HFFc6 (cell line): ENCODE measurements around the gene TMEM69. TPM values are rescaled to one million over a fixed set of nuclear protein-coding genes. Genes with fewer than 3 reads are reported as not detected.
A peak's percentile ranks its signal among the peaks of the same experiment; 100 is the strongest.

Experiments used
- DNase-seq: peaks from one replicate; pipeline ENCODE4 v3.0.0-alpha.2; 2018
- H3K27ac Mint-ChIP-seq: 2 replicates; pipeline ENCODE4 v1.8.0; 2020; ENCODE audit warnings: mild to moderate bottlenecking, mixed read lengths
- H3K27me3 Mint-ChIP-seq: 2 replicates; pipeline ENCODE4 v1.8.0; 2021; ENCODE audit warnings: mild to moderate bottlenecking, moderate library complexity, mixed read lengths; ENCODE audit not compliant: insufficient read depth
- H3K36me3 Mint-ChIP-seq: 2 replicates; pipeline ENCODE4 v1.8.0; 2021; ENCODE audit warnings: low read depth, mixed read lengths
- H3K4me1 Mint-ChIP-seq: 2 replicates; pipeline ENCODE4 v1.8.0; 2020; ENCODE audit warnings: low read depth, mixed read lengths
- H3K4me3 Mint-ChIP-seq: 2 replicates; pipeline ENCODE4 v1.8.0; 2020; ENCODE audit warnings: mild to moderate bottlenecking, moderate library complexity, mixed read lengths
- H3K9me3 Mint-ChIP-seq: 2 replicates; pipeline ENCODE4 v1.8.0; 2020; ENCODE audit warnings: mild to moderate bottlenecking, mixed read lengths
- total RNA-seq, 6 experiments: library from RNA; stranded (reverse); fragmentation: NEBNext Ultra II Directional; extraction: Animal tissue kit (Norgen Biotek cat#: 25700); gene quantifications; 2 replicates in 1 of 6; 3 replicates in 5 of 6; pipeline ENCODE4 v1.2.3, GENCODE V29; 2021
- TF ChIP-seq, protein P1 (sequence below): fragments of 200-600 bp; sonication (generic); IDR thresholded peaks from 2 replicates; pipeline ENCODE4 v1.5.0; 2021; ENCODE audit warnings: antibody characterized with exemption, mild to moderate bottlenecking

Gene TMEM69
- total RNA-seq, 6 experiments from 2014 or later, result 18.5 to 27.5 (median 22.1) TPM

DNA sequence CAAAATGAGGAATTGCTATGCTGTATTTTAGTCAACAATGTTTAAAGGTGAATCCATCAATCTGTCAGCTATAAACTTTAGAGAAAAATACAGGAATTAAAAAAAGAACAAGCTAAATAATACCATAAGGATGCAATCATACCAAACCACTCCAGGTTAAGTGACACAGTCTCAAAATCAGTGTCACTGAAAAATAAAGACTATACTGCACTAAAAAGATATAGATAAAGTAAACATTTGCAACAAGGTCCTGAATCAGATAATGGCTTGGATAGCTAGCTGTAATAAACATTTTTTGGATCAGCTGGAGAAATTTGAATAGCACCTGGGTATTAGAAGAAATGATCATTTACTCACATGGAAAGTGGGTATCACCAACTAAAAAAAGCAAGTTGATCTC, 9.5 kb upstream of the TMEM69 start:
- peaks cover 74% of the 10 kb centered on the region for H3K4me1 Mint-ChIP-seq
- H3K27ac Mint-ChIP-seq, result peak overlapping the region; percentile 75; the same call in 1 of the 2 replicates
- H3K9me3 Mint-ChIP-seq, result no peaks in the 10 kb centered on the region

DNA sequence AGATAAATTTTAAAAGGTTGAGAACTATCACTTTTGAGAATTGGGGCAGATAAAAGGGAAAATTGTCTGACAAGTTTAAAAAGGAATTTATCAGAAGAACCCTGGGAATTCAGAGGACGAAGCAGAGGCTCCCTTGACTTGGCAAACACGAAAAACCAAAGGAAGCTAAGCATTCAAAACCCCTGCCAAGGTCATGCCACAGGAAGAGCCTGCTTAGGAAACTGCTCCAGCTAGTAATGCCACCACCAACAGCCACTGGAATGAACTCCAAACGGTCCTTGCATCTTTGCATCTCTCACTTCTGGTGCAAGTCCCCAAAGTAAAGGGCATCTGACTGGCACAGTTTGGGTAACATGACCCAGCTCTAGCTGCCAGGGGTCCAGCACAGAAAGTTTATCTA, 8.9 kb upstream of the TMEM69 start:
- Mint-ChIP-seq H3K4me3 (peak overlapping the region; percentile 56; the same call in 1 of the 2 replicates), H3K9me3 (no peaks in the 10 kb centered on the region), H3K27ac (peak overlapping the region; percentile 75), H3K27me3 (no peaks in the 10 kb centered on the region), H3K4me1 (peaks cover 69% of the 10 kb centered on the region), H3K36me3 (peaks cover 7% of the 10 kb centered on the region)
- TF ChIP-seq, protein P1, sequence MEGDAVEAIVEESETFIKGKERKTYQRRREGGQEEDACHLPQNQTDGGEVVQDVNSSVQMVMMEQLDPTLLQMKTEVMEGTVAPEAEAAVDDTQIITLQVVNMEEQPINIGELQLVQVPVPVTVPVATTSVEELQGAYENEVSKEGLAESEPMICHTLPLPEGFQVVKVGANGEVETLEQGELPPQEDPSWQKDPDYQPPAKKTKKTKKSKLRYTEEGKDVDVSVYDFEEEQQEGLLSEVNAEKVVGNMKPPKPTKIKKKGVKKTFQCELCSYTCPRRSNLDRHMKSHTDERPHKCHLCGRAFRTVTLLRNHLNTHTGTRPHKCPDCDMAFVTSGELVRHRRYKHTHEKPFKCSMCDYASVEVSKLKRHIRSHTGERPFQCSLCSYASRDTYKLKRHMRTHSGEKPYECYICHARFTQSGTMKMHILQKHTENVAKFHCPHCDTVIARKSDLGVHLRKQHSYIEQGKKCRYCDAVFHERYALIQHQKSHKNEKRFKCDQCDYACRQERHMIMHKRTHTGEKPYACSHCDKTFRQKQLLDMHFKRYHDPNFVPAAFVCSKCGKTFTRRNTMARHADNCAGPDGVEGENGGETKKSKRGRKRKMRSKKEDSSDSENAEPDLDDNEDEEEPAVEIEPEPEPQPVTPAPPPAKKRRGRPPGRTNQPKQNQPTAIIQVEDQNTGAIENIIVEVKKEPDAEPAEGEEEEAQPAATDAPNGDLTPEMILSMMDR, result no peak
- DNase-seq, result no peak

More for the DNA sequence above, 9.5 kb upstream of the TMEM69 start:
- Mint-ChIP-seq H3K4me3 (peak overlapping the region; percentile 56; the same call in 1 of the 2 replicates), H3K36me3 (peaks cover 7% of the 10 kb centered on the region), H3K27me3 (no peaks in the 10 kb centered on the region)
- TF ChIP-seq, protein P1, result no peak
- no peak for DNase-seq

DNA sequence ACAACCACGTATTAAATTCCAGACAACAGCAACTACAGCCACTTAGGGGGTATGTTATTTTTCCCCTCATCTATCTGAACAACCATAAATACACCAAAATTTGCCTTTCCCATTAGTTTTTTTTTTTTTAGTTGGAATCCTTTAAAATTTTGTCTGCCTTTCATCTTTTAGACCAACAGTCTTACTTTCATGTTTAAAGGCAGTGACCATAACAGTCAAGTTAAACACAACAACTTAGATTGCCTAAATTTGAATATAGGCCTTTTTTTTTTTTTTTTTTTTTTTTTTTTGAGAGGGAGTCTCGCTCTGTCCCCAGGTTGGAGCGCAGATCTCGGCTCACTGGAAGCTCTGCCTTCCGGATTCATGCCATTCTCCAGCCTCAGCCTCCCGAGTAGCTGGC, 5.0 kb upstream of the TMEM69 start:
- 0 out of 2 replicates have a peak, but pooled peaks cover 4% of the 10 kb centered on the region for H3K36me3 Mint-ChIP-seq
- TF ChIP-seq, protein P1, result no peak
- H3K27ac Mint-ChIP-seq, result no peak overlapping the region
- H3K4me1 Mint-ChIP-seq, result peaks cover 69% of the 10 kb centered on the region
- H3K9me3 Mint-ChIP-seq, result no peaks in the 10 kb centered on the region
- H3K4me3 Mint-ChIP-seq, result no peak overlapping the region; the same call in 1 of the 2 replicates
- DNase-seq, result no peak
- H3K27me3 Mint-ChIP-seq, result peaks cover 3% of the 10 kb centered on the region; the same call in 1 of the 2 replicates

DNA sequence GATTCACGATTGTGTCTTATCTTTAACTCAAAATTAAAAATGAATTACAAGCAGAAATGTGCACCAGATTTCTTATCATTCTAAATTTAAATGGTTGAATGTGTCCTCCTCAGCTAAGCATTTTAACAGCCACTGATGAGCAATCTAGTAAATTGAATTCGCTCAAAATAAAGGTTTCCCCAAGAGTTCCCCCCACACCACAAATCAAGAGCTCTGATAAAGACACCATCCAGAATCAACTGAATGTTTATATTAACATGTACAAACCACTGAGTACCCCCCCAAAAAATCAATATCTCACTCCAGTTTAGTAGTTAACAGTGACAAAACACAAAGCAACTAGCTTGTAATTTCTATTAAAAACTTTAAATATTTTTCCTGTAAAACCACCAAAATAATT, 3.6 kb upstream of the TMEM69 start:
- H3K4me3 Mint-ChIP-seq, result peak overlapping the region; percentile 97
- peaks cover 10% of the 10 kb centered on the region for H3K36me3 Mint-ChIP-seq
- no peaks in the 10 kb centered on the region for H3K9me3 Mint-ChIP-seq
- H3K27me3 Mint-ChIP-seq, result peaks cover 5% of the 10 kb centered on the region; the same call in 1 of the 2 replicates
- peaks cover 62% of the 10 kb centered on the region for H3K4me1 Mint-ChIP-seq
- peak overlapping the region; percentile 59 for H3K27ac Mint-ChIP-seq
- DNase-seq, result no peak
- TF ChIP-seq, protein P1, result no peak

DNA sequence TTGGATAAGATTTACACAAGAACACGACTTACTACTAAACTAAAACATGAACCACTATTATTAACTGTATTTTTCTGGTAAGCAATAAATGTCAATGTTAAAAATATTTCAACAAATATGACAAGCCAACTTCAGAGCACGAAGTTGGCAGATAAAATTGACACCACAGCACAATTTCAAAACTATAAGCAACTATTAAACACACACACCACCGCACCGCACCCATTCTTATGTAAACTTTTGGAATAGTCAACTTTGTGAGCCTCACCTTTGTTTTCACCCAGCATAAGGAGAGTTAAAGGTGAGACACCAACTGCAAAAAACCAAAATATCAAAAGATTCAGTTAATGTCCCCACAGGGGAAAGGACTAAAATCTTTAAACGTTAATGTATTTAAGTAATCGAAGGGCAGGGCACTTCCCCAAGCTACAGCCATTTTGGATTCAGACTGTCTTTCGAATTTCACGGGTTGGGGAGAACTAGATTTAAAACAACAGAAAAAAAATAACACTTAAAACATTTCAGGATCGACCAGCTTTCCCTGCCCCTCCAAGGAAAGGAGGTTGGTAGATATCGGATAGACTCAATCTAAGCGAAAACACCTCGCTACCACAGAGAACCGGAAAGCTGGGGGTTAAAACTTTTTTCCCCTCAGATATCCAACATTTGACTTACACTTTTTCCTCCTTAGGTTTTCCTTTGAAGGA, 2.5 kb upstream of the TMEM69 start:
- DNase-seq, result no peak
- TF ChIP-seq, protein P1, result no peak
- Mint-ChIP-seq H3K9me3 (no peaks in the 10 kb centered on the region), H3K27me3 (peaks cover 5% of the 10 kb centered on the region; the same call in 1 of the 2 replicates), H3K4me3 (peak overlapping the region; percentile 97), H3K4me1 (peaks cover 52% of the 10 kb centered on the region), H3K27ac (peak overlapping the region; percentile 100), H3K36me3 (peaks cover 10% of the 10 kb centered on the region)
